ENCODE results near the gene IZUMO3.

GRCh38 chr9:24545285-24545684, 412 bp downstream of the IZUMO3 start:
- TF ChIP-seq CTCF (IDR thresholded peaks at IDR 0.05) (no peak), POLR2A (IDR thresholded peaks at IDR 0.05) (no peak)

All from testis (tissue), 2 donors.